GM12878 (cell line): ENCODE data around the gene GPRC5C. TPM values are rescaled to one million over a fixed set of nuclear protein-coding genes. Genes with fewer than 3 reads are reported as not detected.

Experiments
- ATAC-seq: fragments of 200-7000 bp; cut with Tn5 transposase; 3 replicates; pipeline ENCODE4 v1.9.1; 2020; ENCODE audit warnings: mild to moderate bottlenecking, moderate library complexity
- BruUV-seq: library from RNA; stranded (reverse); fragments of 400-500 nt; replicated peaks from 2 replicates; lab custom pipeline; 2021; lab: Mats Ljungman, UMichigan
- CTCF ChIA-PET: fragments of 300-600 bp; sonication (Branson Sonifier 250); formaldehyde crosslinking; extraction: SDS; loops from one replicate; lab custom pipeline; 2021; ENCODE audit warnings: inconsistent platforms; lab: Yijun Ruan, JAX
- POLR2A ChIA-PET: fragments of 350-600 bp; formaldehyde crosslinking; extraction: SDS; loops from one replicate; lab custom pipeline; 2021; ENCODE audit warnings: inconsistent platforms; lab: Charles Lee
- RAD21 ChIA-PET: fragments of 300-600 bp; sonication (Branson Sonifier 250); formaldehyde crosslinking; loops from one replicate; lab custom pipeline; 2023; ENCODE audit warnings: antibody characterized with exemption; ENCODE audit not compliant: unreplicated experiment; lab: Charles Lee
- SMC1A ChIA-PET: fragments of 300-600 bp; sonication (Branson Sonifier 250); formaldehyde crosslinking; loops from one replicate; lab custom pipeline; 2023; ENCODE audit not compliant: unreplicated experiment, uncharacterized antibody; lab: Charles Lee
- DNase-seq: peaks from one replicate; pipeline ENCODE4 v3.0.0-alpha.2; 2011; ENCODE audit warnings: low read depth, low spot score
- FAIRE-seq: peaks from 3 replicates; lab custom pipeline; 2011; peaks lifted over from hg19 to GRCh38; lab: Jason Lieb, UNC
- H2AFZ ChIP-seq: 2 replicates; pipeline ENCODE4 v1.6.0; 2011; ENCODE audit warnings: low read depth, low read length, control low read depth; ENCODE audit not compliant: control insufficient read depth
- H3K27ac ChIP-seq: 2 replicates; pipeline ENCODE4 v1.5.1; 2011; ENCODE audit warnings: control low read depth; ENCODE audit not compliant: control insufficient read depth, insufficient read depth
- H3K27me3 ChIP-seq, 2 experiments: replicated peaks in 1 of 2; 2 replicates each; pipeline versions ENCODE4 v1.6.0 to v1.6.1; 2011; ENCODE audit warnings: low read length in 1 of 2; ENCODE audit not compliant: control insufficient read depth in 2 of 2, insufficient read depth in 2 of 2
- H3K36me3 ChIP-seq, 2 experiments: 2 replicates each; pipeline ENCODE4 v1.5.1; 2011; ENCODE audit warnings: low read length in 1 of 2; ENCODE audit not compliant: control insufficient read depth in 2 of 2, insufficient read depth in 2 of 2
- H3K4me1 ChIP-seq: 2 replicates; pipeline ENCODE4 v1.6.1; 2011; ENCODE audit warnings: mild to moderate bottlenecking, low read length, moderate library complexity, mixed read lengths; ENCODE audit not compliant: control insufficient read depth, insufficient read depth
- H3K4me2 ChIP-seq: 2 replicates; pipeline ENCODE4 v1.6.0; 2011; ENCODE audit warnings: control low read depth; ENCODE audit not compliant: control insufficient read depth, insufficient read depth
- H3K4me3 ChIP-seq: fragments of 200-600 bp; sonication (generic); 2 replicates; pipeline ENCODE4 v1.5.1; 2016
- H3K79me2 ChIP-seq: 2 replicates; pipeline ENCODE4 v1.6.0; 2011; ENCODE audit warnings: low read length; ENCODE audit not compliant: control insufficient read depth, insufficient read depth
- H3K9ac ChIP-seq: 2 replicates; pipeline ENCODE4 v1.8.0; 2011; ENCODE audit warnings: low read length, control low read depth, mixed read lengths; ENCODE audit not compliant: control insufficient read depth, insufficient read depth
- H3K9me3 ChIP-seq: replicated peaks from 3 replicates; pipeline ENCODE4 v1.5.1; 2011; ENCODE audit warnings: mild to moderate bottlenecking, low read length; ENCODE audit not compliant: control insufficient read depth, insufficient read depth
- H4K20me1 ChIP-seq: 2 replicates; pipeline ENCODE4 v1.6.0; 2011; ENCODE audit not compliant: control insufficient read depth, insufficient read depth
- CBFB ChIP-seq: IDR thresholded peaks from 2 replicates; pipeline ENCODE4 v1.6.1; 2016; ENCODE audit warnings: antibody characterized with exemption, low read depth
- CBX5 ChIP-seq: sonication (generic); IDR thresholded peaks from 2 replicates; pipeline ENCODE4 v1.6.1; 2016; ENCODE audit warnings: low read depth, moderate library complexity, mild to moderate bottlenecking, inconsistent platforms
- CREM ChIP-seq: IDR thresholded peaks from 2 replicates; pipeline ENCODE4 v1.6.1; 2014; ENCODE audit warnings: antibody characterized with exemption, low read depth
- EP300 ChIP-seq, 2 experiments: fragments of 150-350 bp in 1 of 2; IDR thresholded peaks; 2 replicates each; pipeline ENCODE4 v1.6.1; 2011 to 2012; ENCODE audit warnings: low read depth in 2 of 2, low read length in 2 of 2, borderline replicate concordance in 1 of 2, improper control_type of control experiment in 1 of 2, inconsistent platforms in 1 of 2; ENCODE audit not compliant: control insufficient read depth in 1 of 2
- HDAC2 ChIP-seq: fragments of 200-600 bp; sonication (generic); IDR thresholded peaks from 2 replicates; pipeline ENCODE4 v1.6.1; 2017
- IRF4 ChIP-seq: IDR thresholded peaks from 2 replicates; pipeline ENCODE4 v1.6.1; 2011; ENCODE audit warnings: low read depth, low read length
- JUNB ChIP-seq: IDR thresholded peaks from 2 replicates; pipeline ENCODE4 v1.6.1; 2016; ENCODE audit warnings: antibody characterized with exemption, mild to moderate bottlenecking
- JUND ChIP-seq: IDR thresholded peaks from 2 replicates; pipeline ENCODE4 v1.6.1; 2012; ENCODE audit warnings: low read depth, mild to moderate bottlenecking, low read length, improper control_type of control experiment, moderate library complexity
- MAX ChIP-seq: IDR thresholded peaks from 2 replicates; pipeline ENCODE4 v1.6.1; 2012; ENCODE audit warnings: low read depth, low read length, improper control_type of control experiment
- PAX5 ChIP-seq: IDR thresholded peaks from 2 replicates; pipeline ENCODE4 v1.6.1; 2011; ENCODE audit warnings: low read depth, low read length, borderline replicate concordance
- RAD51 ChIP-seq: fragments of 450-650 bp; IDR thresholded peaks from 2 replicates; pipeline ENCODE4 v1.6.1; 2016; ENCODE audit warnings: moderate library complexity, mild to moderate bottlenecking, inconsistent platforms
- RBBP5 ChIP-seq: fragments of 200-600 bp; sonication (generic); conservative IDR thresholded peaks from 2 replicates; pipeline ENCODE4 v1.6.1; 2016
- SKIL ChIP-seq: fragments of 450-650 bp; IDR thresholded peaks from 2 replicates; pipeline ENCODE4 v1.6.1; 2017; ENCODE audit warnings: mild to moderate bottlenecking, low read depth, inconsistent platforms; ENCODE audit not compliant: poor library complexity, severe bottlenecking
- SMARCA5 ChIP-seq: fragments of 450-650 bp; IDR thresholded peaks from 2 replicates; pipeline ENCODE4 v1.6.1; 2017; ENCODE audit warnings: mild to moderate bottlenecking
- SREBF1 ChIP-seq: IDR thresholded peaks from 2 replicates; pipeline ENCODE4 v1.6.1; 2012; ENCODE audit warnings: mild to moderate bottlenecking, low read length
- YBX1 ChIP-seq: fragments of 450-650 bp; IDR thresholded peaks from 2 replicates; pipeline ENCODE4 v1.6.1; 2016; ENCODE audit warnings: antibody characterized with exemption
- WGBS: methylation state at CpG from one replicate; pipeline ENCODE4 v1.1.6; 2016; ENCODE audit warnings: low lambda C conversion rate; ENCODE audit not compliant: insufficient replicate concordance, insufficient coverage; ENCODE audit errors: missing lambda C conversion rate; 5-methylcytosine and 5-hydroxymethylcytosine counted together
- in situ Hi-C: fragments of 300-500 bp; cut with MboI; formaldehyde crosslinking; loops from 9 replicates; pipeline ENCODE4 v1.14.3; 2018; ENCODE audit warnings: mixed read lengths
- intact Hi-C: fragments of 100-400 bp; cut with micrococcal nuclease; formaldehyde crosslinking; loops from one replicate; pipeline ENCODE4 v1.14.2; 2022; ENCODE audit not compliant: unreplicated experiment
- polyA plus RNA-seq, 11 experiments: library from polyadenylated mRNA; depleted of rRNA in 4 of 11; unstranded in 6 of 11; stranded (reverse) in 5 of 11; fragments of >200 nt; fragmentation: Nextera tagmentation in 4 of 11; fragmentation: Illumina TruSeq in 1 of 11; extraction: Ambion mirVana in 4 of 11; extraction: Trizol in 1 of 11; gene quantifications; 1 replicate in 1 of 11; 2 replicates in 10 of 11; pipeline versions ENCODE4 v1.2.1 to v1.2.3, GENCODE V29; 2011 to 2016; ENCODE audit warnings: inconsistent platforms in 2 of 11, missing spikeins in 2 of 11, low read depth in 1 of 11
- total RNA-seq, 4 experiments: library from RNA; depleted of rRNA in 3 of 4; stranded (reverse); fragments of >200 nt in 3 of 4; fragmentation: Illumina TruSeq in 1 of 4; extraction: Trizol in 1 of 4; gene quantifications; 2 replicates each; pipeline versions ENCODE4 v1.2.1 to v1.2.3, GENCODE V29; 2013 to 2021
- TF ChIP-seq, protein P1 (sequence below): fragments of 450-650 bp; IDR thresholded peaks from 2 replicates; pipeline ENCODE4 v1.6.1; 2017; ENCODE audit warnings: antibody characterized with exemption, mild to moderate bottlenecking, moderate library complexity

GPRC5C gene
- total and polyA plus RNA-seq, 10 of the 15 experiments (the other 5 are each of a cell fraction or from before 2014, with no cell fraction given): 0.04 to 1.3 (median 0.36) TPM; not detected in 2

- TF ChIP-seq PAX5 (peak; percentile 26; the same call in 1 of the 2 replicates), JUNB (no peak), EP300 (IDR thresholded peaks at IDR 0.05; ENCODE audit: borderline replicate concordance in 1 of 2, control insufficient read depth in 1 of 2, low read depth in 2 of 2, low read length in 2 of 2) (no peak), CBFB (no peak), CREM (no peak), MAX (no peak)
These were observed 33.7 kb downstream of the GPRC5C start (continued) for GRCh38 chr17:74465378-74466110.

- peak within 1 kb of the TSS; percentile 72 for H3K4me2 ChIP-seq
- H2AFZ ChIP-seq: no peak within 1 kb of the TSS; the same call in 1 of the 2 replicates
- H3K27me3 ChIP-seq: no peaks in the 10 kb centered on the region
- peak within 1 kb of the TSS; percentile 89 for H3K9ac ChIP-seq
- peak within 1 kb of the TSS; percentile 92 for H3K4me3 ChIP-seq
- peaks cover 64% of the 10 kb centered on the region for H3K79me2 ChIP-seq
- ATAC-seq (peak; percentile 31), FAIRE-seq (no peak), DNase-seq (no peak)
- TSS peak; percentile 71 for BruUV-seq
- ChIA-PET CTCF (interaction anchor here (0.6 to 1.3 kb wide), 5 partner anchors 9 to 1234 kb away, joined by 3 to 7 read pairs (median 4); partner anchors contain the start of gene GPR142), SMC1A (interaction anchor here (1.0 to 1.4 kb wide), 3 partner anchors 11 to 67 kb away, joined by 3 to 4 read pairs (median 3); no protein-coding TSS in a partner anchor), POLR2A (interaction anchor here (0.7 to 1.0 kb wide), 2 partner anchors 49 to 62 kb away, joined by 3 to 4 read pairs; no protein-coding TSS in a partner anchor), RAD21 (interaction anchor here (1.2 to 1.3 kb wide), 2 partner anchors 11 to 62 kb away, joined by 3 to 6 read pairs; no protein-coding TSS in a partner anchor)
- intact Hi-C loops: no loop called here
- H4K20me1 ChIP-seq: no peaks in the 10 kb centered on the region; the same call in 1 of the 2 replicates
- H3K4me1 ChIP-seq: peaks cover 37% of the 10 kb centered on the region
- peaks cover 0 to 6% of the 10 kb centered on the region in 2 experiments; a peak in 1 of 4 replicates for H3K36me3 ChIP-seq
- H3K9me3 ChIP-seq: no peaks in the 10 kb centered on the region
- in situ Hi-C loops: no loop called here
- H3K27ac ChIP-seq: peak within 1 kb of the TSS; percentile 92
- 2% methylated on average over 25 of the region's 25 CpGs for WGBS
- TF ChIP-seq JUND: no peak
- no peak for TF ChIP-seq CBX5
- TF ChIP-seq HDAC2: no peak
- no peak for TF ChIP-seq SKIL
- no peak for TF ChIP-seq RAD51
- TF ChIP-seq, protein P1, sequence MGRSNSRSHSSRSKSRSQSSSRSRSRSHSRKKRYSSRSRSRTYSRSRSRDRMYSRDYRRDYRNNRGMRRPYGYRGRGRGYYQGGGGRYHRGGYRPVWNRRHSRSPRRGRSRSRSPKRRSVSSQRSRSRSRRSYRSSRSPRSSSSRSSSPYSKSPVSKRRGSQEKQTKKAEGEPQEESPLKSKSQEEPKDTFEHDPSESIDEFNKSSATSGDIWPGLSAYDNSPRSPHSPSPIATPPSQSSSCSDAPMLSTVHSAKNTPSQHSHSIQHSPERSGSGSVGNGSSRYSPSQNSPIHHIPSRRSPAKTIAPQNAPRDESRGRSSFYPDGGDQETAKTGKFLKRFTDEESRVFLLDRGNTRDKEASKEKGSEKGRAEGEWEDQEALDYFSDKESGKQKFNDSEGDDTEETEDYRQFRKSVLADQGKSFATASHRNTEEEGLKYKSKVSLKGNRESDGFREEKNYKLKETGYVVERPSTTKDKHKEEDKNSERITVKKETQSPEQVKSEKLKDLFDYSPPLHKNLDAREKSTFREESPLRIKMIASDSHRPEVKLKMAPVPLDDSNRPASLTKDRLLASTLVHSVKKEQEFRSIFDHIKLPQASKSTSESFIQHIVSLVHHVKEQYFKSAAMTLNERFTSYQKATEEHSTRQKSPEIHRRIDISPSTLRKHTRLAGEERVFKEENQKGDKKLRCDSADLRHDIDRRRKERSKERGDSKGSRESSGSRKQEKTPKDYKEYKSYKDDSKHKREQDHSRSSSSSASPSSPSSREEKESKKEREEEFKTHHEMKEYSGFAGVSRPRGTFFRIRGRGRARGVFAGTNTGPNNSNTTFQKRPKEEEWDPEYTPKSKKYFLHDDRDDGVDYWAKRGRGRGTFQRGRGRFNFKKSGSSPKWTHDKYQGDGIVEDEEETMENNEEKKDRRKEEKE: no peak
- TF ChIP-seq YBX1: no peak
- no peak for TF ChIP-seq SREBF1
- TF ChIP-seq SMARCA5: peak; percentile 44
- no peak for TF ChIP-seq IRF4
- TF ChIP-seq RBBP5: no peak
These were observed 34.4 kb downstream of the GPRC5C start, which contains the start of gene CD300A for GRCh38 chr17:74466111-74466827. Gene CD300A (plus strand): TSS chr17:74466634. CDS start chr17:74466704, 70 bp downstream.
